Activated gamma-delta T cell (primary cell): ENCODE measurements around the gene TBC1D17.
A peak's percentile ranks its signal among the peaks of the same experiment; 100 is the strongest.

Source experiments
- DNase-seq: peaks from one replicate; lab custom pipeline; 2025; lab: John Stamatoyannopoulos, UW

Gene TBC1D17

DNA sequence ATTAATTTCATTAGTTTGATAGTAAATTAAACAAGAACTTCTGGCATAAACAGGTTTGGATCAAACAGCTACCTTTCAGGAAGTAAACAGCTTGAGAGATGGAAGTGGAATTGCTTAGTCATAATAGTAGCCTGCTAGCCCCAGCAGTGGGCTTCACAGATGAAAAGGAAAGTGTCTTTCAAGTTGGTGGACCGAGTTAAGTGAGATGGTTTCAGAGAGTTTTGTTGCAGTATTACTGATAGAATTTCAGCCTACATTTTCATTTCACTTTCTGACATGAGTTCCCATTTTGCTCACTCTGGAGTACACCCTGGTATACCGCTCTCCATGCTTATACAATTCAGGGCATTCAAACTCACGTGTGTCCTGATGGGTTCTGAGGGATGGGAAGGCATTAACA is 28.6 kb upstream of the TBC1D17 start:
- DNase-seq = no peak

DNA sequence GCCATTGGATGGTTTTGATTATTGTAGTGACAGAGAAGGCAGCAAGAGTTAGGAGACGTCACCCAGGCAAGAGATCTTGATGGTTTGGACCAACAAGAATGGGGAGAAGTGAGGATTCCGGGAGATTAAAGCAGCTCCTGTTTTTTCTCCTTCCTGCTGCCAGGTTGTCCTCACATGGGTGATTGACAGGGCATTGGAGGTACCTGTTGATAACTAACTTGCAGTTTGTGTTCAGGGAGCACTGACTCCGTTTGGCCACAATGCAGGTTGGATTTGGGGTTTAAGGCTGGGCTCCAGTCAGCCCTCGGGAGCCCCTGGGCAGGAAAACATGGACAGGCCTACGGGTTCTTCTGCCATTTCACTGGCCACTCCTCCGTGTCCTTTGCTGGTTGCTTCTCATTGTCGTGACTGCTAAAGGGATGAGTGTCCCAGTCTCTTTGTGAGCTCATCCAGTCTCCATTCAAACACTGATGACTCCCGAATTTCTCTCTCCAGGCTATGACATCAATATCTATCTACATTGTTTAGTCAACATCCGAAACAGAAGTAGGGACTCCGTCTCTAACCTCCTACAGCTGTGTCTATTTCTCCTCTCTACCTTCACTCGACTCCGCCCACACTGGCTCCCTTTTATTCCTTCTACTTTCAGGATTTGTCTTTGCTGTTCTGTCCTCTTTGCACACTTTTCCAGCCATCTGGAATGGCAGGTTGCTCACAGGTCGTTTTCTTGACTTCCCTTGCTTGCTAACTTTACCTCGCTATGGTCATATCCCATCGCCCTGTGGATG is 27.9 kb upstream of the TBC1D17 start:
- DNase-seq = no peak

DNA sequence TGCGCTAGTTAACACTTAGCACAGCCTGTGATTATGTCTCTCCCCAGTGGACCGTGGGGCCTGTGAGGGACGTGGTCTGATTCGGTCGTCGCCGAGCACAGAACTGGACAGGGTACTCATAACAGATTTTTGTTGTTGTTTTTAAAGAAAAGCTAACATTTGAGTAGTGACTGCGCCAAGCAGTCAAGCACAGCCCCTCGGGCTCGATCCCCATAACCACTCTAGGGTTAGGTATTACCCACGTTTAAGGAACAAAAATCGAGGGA is 27.3 kb upstream of the TBC1D17 start:
- no peak for DNase-seq

DNA sequence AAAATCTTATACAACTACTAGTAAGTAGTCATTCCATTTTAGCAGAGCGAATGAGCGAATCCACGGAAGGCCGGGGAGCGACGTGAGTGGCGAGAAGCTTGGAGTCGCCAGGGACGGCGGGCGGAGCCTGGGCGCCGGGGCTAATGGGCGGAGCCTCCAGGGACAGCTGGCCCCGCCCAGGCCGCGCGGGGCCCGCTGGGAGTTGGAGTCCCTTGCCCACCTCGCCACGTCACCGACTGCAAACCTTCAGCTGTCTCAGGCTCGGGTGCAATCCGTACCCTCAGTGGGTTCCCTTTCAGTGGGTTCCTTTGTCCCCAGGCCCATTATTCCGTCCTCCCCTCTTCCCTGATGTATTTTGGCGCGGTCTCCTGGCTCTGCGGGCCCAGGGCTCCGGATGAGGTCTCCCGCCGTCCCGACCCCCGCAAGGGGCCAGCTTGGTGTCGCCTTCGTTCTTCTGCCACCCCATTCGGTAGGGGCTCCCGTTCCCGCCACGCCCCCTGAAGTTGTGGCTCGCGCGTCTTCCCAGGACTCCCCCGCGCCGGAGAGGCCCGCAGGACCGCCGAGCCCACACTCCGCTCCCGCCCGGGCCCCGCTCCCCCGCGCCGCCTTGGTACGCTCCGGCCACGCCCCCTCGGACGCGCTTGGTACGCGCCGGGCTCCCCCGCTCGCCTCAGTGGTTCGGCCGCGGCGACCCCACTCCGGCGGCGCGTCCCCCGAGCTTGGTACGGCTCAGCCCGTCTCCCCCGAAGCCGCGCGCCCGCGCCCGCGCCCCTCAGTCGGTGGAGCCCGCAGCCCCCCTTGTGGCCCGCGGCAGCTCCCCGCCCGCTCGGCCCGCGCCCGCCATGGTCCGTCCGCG is 26.8 kb upstream of the TBC1D17 start, which contains the start of gene PTOV1:
PTOV1 (plus strand) TSS at position 673 of the 856 bp plus-strand sequence.
- DNase-seq = peak; percentile 79

GRCh38 chr19:49851456-49852259 is 25.8 kb upstream of the TBC1D17 start:
- peak; percentile 28 for DNase-seq

DNA sequence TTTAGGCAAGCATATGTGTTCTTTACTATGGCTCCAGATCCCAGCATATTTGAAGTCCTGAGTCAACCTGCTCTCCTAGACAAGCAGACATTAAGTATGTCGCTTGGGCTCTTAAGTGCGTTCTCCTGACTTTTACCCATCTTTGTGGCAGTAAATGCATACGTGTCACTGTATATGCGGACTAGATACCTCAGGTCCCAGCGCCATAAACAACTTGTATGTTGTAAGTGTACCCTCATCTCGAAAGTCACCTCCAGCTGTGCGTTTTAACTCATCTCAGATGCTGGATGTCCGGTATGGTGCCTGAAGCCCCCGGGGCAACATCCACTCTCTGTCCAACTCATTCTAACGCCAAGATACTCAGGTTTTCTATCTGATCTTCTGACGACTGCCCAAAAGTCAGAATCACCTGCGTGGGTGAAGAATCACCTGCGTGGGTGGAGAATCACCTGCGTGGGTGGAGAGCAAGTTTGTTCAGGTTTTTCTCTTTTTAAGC is 24.8 kb upstream of the TBC1D17 start:
- DNase-seq = no peak

DNA sequence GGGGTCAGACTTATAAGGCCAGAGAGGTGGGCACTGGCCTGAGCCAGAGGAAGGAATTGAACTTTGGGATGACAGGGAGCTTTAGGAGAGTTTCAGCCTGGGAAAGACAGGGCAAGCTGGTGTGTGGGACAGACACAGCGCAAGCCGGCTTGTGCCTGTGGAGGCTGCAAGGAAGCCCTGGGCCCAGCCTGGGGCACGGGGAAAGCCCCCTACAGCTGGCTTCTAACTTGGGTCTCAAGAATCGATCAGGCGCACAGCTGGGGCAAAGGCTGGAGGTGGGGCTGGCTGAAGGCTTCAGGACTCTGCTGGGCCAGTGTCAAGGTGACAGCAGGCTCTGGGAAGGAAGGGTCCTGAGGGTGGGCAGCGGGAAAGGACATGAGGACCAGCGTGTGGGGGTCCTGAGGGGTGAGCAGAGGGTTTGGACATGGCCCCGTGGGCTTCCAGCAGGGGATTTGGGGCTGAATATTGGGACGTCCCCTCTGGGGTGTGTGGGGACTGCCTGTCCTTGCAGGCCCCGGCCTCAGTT is 23.6 kb upstream of the TBC1D17 start:
- DNase-seq = no peak

- DNase-seq = no peak
Measured at GRCh38 chr19:49854378-49855263, 22.9 kb upstream of the TBC1D17 start.

DNA sequence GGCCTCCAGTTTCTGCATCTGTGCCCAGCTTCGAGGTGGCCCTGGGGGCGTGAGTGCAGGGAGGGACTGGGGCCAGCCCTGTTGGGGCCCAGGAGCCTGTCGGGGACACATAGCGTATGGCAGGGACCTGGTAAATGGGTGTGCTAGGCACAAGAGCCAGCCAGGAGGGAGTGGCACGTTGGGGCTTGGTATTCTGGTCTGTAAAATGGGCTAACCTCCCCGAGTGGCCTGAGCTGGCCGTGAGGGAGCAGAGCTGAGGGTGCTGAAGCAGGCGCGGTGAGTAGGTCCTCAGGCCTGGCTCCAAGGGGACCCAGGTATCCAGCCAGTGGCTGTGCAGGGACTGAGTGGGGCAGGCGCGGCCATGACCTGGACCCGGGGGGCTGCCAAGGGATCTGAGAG is 22.2 kb upstream of the TBC1D17 start:
- DNase-seq = no peak

GRCh38 chr19:49855676-49856573 is 21.6 kb upstream of the TBC1D17 start:
- no peak for DNase-seq

- no peak for DNase-seq
Measured at GRCh38 chr19:49856574-49857021, 20.9 kb upstream of the TBC1D17 start.

GRCh38 chr19:49857061-49857837 is 20.3 kb upstream of the TBC1D17 start:
- DNase-seq = no peak

GRCh38 chr19:49857838-49858087 is 19.7 kb upstream of the TBC1D17 start:
- DNase-seq = no peak

GRCh38 chr19:49858088-49858985 is 19.2 kb upstream of the TBC1D17 start:
- DNase-seq = no peak

GRCh38 chr19:49859682-49860335 is 17.7 kb upstream of the TBC1D17 start:
- no peak for DNase-seq

DNA sequence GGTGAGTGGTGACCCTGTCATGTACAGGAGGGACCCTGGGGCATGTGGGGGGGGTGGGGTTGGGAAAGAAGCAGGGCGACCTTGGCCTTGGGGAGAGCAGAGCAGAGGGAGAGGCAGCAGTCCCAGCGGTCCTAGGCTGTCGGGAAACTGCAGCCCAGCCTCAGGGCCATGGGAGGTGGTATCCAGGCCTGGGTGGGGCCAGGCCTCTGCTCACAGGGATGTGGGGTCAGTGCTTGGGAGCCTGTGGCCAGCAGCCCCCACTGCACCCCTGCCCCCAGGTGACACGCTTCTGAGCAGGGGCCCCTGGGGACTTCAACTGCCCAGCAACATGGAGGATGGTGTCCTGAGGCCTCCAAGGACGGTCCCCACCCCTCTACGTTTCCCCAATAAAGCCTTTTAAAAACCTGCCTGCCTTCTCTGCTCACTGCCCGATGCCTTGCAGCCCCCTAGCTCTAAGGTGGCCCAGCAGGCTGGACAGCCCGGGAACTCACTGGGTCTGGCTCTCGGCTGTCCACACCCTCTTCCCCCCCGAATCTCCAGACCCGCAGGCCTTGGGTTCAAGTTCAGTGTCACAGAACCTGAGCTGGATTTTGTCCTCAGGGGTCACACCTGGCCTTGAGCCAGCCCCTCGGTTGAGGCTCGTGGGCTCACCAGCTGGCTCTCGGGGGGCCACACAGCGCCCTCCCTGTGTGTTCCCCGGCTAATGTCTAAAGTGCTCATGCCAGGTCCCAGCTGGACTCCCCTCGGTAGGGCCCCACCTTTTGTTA is 17.0 kb upstream of the TBC1D17 start:
- DNase-seq = no peak

DNA sequence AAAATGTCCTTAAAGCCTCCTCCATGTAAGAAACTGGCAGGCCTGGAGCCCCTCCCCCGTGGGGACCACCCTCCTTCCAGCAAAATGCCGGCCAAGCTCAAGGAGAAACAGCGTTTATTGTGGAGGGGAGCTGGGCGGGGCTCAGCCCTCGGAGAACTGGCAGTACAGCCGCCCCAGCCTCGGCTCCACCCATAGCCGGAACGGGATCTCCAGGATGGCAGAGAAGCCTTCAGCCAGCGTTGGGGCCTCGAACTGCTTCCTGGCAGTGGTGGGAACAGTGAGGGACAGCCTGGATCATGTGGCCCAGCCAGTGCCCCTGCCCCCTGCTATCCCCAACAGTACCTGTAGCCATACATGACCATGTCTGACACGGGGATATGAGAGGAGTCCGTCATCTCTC is 16.4 kb upstream of the TBC1D17 start:
- DNase-seq = no peak
